Measurements from ENCODE around the gene CABP1. TPM values are rescaled to one million over a fixed set of nuclear protein-coding genes. Genes with fewer than 3 reads are reported as not detected.

The CABP1 gene
- total RNA-seq, 1 experiment from 2014 or later, result 1.2 TPM

DNA sequence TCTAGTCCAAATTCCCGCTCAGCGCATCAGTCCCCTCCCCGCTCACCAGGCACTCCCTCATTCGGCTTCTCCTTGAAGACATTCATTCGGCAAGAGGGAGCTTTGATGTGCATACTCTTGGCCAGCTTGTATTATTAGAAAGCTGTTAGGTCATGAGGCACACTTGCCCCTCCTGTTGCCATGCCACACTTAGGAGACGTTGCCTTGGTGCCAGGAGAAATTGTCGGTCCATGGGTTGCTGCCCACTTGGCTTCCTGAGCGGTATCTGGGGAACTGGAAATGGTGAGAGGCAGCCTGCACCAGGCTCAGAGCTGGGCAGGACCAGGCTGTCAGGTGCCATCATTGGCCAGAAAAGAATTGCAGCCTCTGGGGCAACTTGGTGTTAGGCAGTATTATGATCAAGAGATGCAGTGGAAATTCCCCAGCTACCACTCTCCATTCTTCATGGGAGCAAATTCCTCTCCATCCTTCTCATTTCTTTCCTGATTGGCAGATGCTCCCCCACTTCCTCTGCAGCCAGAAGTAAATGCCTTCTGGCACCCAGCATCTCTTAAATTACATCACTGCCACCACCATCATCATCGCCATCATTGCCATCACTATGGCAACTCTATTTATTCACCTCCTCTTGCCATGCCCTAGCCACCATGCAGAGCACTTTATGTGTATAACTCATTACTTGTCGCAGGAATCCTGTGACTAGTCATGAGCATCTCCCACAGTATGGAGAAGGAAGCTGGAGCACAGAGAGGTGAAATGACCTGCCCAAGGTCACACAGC, 12.4 kb downstream of the CABP1 start:
- DNase-seq (ENCODE audit: low spot score), result no peak
- ChIA-PET POLR2A (ENCODE audit: low non-redundant PET) (no interaction called here), CTCF (no interaction called here)
- no peak overlapping the region for H3K27ac ChIP-seq (ENCODE audit: low read depth, low read length, poor library complexity, severe bottlenecking)
- no peaks in the 10 kb centered on the region for H3K9me3 ChIP-seq (ENCODE audit: low read depth, low read length, poor library complexity, severe bottlenecking)
- H3K27me3 ChIP-seq (replicated peaks; ENCODE audit: insufficient read depth, low read depth, low read length, poor library complexity), result no peaks in the 10 kb centered on the region
- intact Hi-C loops (cut with micrococcal nuclease; ENCODE audit: unreplicated experiment), result no loop called here
- peaks cover 24% of the 10 kb centered on the region for H3K4me1 ChIP-seq (ENCODE audit: insufficient read depth, low read length, poor library complexity, severe bottlenecking)
- H3K36me3 ChIP-seq (ENCODE audit: insufficient read depth, low read length, poor library complexity, severe bottlenecking), result no peaks in the 10 kb centered on the region
- no peak for TF ChIP-seq EZH2 (IDR thresholded peaks at IDR 0.05; ENCODE audit: borderline replicate concordance, low read depth, low read length, poor library complexity, severe bottlenecking)
- TF ChIP-seq, protein P1, sequence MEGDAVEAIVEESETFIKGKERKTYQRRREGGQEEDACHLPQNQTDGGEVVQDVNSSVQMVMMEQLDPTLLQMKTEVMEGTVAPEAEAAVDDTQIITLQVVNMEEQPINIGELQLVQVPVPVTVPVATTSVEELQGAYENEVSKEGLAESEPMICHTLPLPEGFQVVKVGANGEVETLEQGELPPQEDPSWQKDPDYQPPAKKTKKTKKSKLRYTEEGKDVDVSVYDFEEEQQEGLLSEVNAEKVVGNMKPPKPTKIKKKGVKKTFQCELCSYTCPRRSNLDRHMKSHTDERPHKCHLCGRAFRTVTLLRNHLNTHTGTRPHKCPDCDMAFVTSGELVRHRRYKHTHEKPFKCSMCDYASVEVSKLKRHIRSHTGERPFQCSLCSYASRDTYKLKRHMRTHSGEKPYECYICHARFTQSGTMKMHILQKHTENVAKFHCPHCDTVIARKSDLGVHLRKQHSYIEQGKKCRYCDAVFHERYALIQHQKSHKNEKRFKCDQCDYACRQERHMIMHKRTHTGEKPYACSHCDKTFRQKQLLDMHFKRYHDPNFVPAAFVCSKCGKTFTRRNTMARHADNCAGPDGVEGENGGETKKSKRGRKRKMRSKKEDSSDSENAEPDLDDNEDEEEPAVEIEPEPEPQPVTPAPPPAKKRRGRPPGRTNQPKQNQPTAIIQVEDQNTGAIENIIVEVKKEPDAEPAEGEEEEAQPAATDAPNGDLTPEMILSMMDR (conservative IDR thresholded peaks at IDR 0.05; ENCODE audit: low read depth, low read length), result no peak
- BruUV-seq (replicated peaks), result no TSS peak
- H3K4me3 ChIP-seq (ENCODE audit: low read depth, low read length, poor library complexity, severe bottlenecking), result no peak overlapping the region

DNA sequence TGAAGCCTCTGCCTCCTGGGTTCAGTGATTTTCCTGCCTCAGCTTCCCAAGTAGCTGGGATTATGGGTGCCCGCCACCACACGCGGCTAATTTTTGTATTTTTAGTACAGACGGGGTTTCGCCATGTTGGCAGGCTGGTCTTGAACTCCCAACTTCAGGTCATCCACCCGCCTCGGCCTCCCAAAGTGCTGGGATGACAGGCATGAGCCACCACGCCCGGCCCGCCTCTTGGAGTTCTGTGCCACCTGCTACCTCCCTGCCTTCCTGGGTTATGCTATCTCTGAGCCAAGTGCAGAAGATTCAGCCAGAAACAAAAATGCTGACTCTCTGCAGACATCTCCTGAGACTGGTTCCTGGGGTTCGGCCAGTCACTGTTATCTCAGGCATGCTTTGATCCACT, 13.2 kb downstream of the CABP1 start:
- POLR2A ChIA-PET (ENCODE audit: low non-redundant PET), result no interaction called here
- Histone ChIP-seq H3K9me3 (ENCODE audit: low read depth, low read length, poor library complexity, severe bottlenecking) (no peaks in the 10 kb centered on the region), H3K36me3 (ENCODE audit: insufficient read depth, low read length, poor library complexity, severe bottlenecking) (no peaks in the 10 kb centered on the region), H3K27ac (ENCODE audit: low read depth, low read length, poor library complexity, severe bottlenecking) (no peak overlapping the region), H3K4me3 (ENCODE audit: low read depth, low read length, poor library complexity, severe bottlenecking) (no peak overlapping the region), H3K27me3 (replicated peaks; ENCODE audit: insufficient read depth, low read depth, low read length, poor library complexity) (no peaks in the 10 kb centered on the region), H3K4me1 (ENCODE audit: insufficient read depth, low read length, poor library complexity, severe bottlenecking) (peaks cover 24% of the 10 kb centered on the region)
- TF ChIP-seq EZH2 (IDR thresholded peaks at IDR 0.05; ENCODE audit: borderline replicate concordance, low read depth, low read length, poor library complexity, severe bottlenecking), result no peak
- TF ChIP-seq, protein P1 (conservative IDR thresholded peaks at IDR 0.05; ENCODE audit: low read depth, low read length), result no peak
- intact Hi-C loops (cut with micrococcal nuclease; ENCODE audit: unreplicated experiment), result no loop called here
- DNase-seq (ENCODE audit: low spot score), result no peak
- no TSS peak for BruUV-seq (replicated peaks)
- CTCF ChIA-PET, result no interaction called here

DNA sequence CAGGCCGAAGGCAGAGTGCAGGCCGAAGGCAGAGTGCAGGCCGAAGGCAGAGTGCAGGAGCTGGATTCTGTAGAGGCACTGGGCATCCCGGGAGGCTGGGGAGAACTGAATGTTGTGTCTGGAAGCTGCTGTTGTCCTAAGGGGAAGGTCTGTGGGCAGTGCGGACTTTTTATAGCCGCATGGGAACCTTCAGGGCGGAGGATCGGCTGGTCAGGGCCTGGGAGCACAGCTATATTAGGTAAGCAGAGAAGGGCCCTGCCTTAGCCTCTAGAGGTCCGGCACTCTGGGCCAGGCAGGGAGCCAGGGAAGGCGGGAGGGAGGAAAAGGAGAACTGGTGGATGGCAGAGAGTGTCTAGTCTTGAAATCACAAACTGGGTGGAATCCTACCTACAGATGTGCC, 14.2 kb downstream of the CABP1 start:
- Histone ChIP-seq H3K27me3 (replicated peaks; ENCODE audit: insufficient read depth, low read depth, low read length, poor library complexity) (no peaks in the 10 kb centered on the region), H3K27ac (ENCODE audit: low read depth, low read length, poor library complexity, severe bottlenecking) (no peak overlapping the region), H3K4me3 (ENCODE audit: low read depth, low read length, poor library complexity, severe bottlenecking) (no peak overlapping the region), H3K9me3 (ENCODE audit: low read depth, low read length, poor library complexity, severe bottlenecking) (no peaks in the 10 kb centered on the region), H3K4me1 (ENCODE audit: insufficient read depth, low read length, poor library complexity, severe bottlenecking) (peaks cover 18% of the 10 kb centered on the region), H3K36me3 (ENCODE audit: insufficient read depth, low read length, poor library complexity, severe bottlenecking) (no peaks in the 10 kb centered on the region)
- no peak for TF ChIP-seq EZH2 (IDR thresholded peaks at IDR 0.05; ENCODE audit: borderline replicate concordance, low read depth, low read length, poor library complexity, severe bottlenecking)
- TF ChIP-seq, protein P1 (conservative IDR thresholded peaks at IDR 0.05; ENCODE audit: low read depth, low read length), result no peak
- BruUV-seq (replicated peaks), result no TSS peak
- POLR2A ChIA-PET (ENCODE audit: low non-redundant PET), result no interaction called here
- CTCF ChIA-PET, result no interaction called here
- intact Hi-C loops (cut with micrococcal nuclease; ENCODE audit: unreplicated experiment), result no loop called here
- no peak for DNase-seq (ENCODE audit: low spot score)

Measured in A673 (cell line).